HepG2 (cell line): ENCODE results near the gene ITCH.

ENCODE experiments used
- CBFB ChIP-seq: sonication (generic); formaldehyde crosslinking; IDR thresholded peaks from 2 replicates; pipeline ENCODE4 v1.4.0; 2020; ENCODE audit warnings: missing genetic modification reagents
- CREM ChIP-seq, 2 experiments: sonication (generic) in 1 of 2; formaldehyde crosslinking in 1 of 2; IDR thresholded peaks; 2 replicates each; pipeline versions ENCODE4 v1.4.0 to v1.6.1; 2016 to 2020; ENCODE audit warnings: antibody characterized with exemption in 1 of 2, mild to moderate bottlenecking in 1 of 2, missing genetic modification reagents in 1 of 2
- HDAC2 ChIP-seq: sonication (generic); formaldehyde crosslinking; IDR thresholded peaks from 2 replicates; pipeline ENCODE4 v1.4.0; 2020; ENCODE audit warnings: missing genetic modification reagents
- ZNF331 ChIP-seq: sonication (generic); formaldehyde crosslinking; IDR thresholded peaks from 2 replicates; pipeline ENCODE4 v1.4.0; 2020; ENCODE audit warnings: missing genetic modification reagents
- ZNF33A ChIP-seq: sonication (generic); formaldehyde crosslinking; IDR thresholded peaks from 2 replicates; pipeline ENCODE4 v1.5.1; 2020; ENCODE audit warnings: missing genetic modification reagents, mild to moderate bottlenecking, moderate library complexity, borderline replicate concordance

DNA sequence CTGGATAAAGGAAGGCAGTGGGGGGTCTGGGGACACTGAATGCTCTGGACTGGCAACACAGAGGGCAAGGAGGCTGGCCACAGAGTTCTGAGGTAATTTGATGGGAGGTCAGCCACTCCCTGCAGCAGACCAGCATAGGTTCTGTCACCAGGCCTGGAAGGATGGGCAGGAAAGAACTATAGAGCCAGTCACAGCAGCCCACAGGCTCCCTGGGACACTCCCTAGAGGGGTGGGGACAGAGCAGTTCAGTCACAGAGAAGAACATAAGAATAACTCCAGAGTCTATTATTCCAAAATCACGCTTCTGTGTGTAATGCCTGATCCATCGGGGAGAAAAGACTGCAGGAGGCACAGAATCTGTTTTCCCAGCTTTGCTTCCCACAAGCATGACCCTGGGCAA, 172.8 kb downstream of the ITCH start:
- TF ChIP-seq HDAC2 (no peak), ZNF33A (CRISPR knock-in tag) (no peak), ZNF331 (no peak), CBFB (CRISPR knock-in tag) (no peak), CREM (IDR thresholded peaks at IDR 0.05) (no peak), CREM (CRISPR knock-in tag; IDR thresholded peaks at IDR 0.05) (no peak)
